ENCODE measurements around the gene CPE. TPM values are rescaled to one million over a fixed set of nuclear protein-coding genes. Genes with fewer than 3 reads are reported as not detected.

CPE gene
- total RNA-seq, 4 donors from 2014 or later, result 7.5 to 29.1 (median 12.3) TPM

- intact Hi-C loops (cut with DNase I; ENCODE audit: low total_unique reads), result no loop called here
- H3K27ac ChIP-seq, result no peak overlapping the region
- no peaks in the 10 kb centered on the region for H3K27me3 ChIP-seq
- in situ Hi-C loops (cut with MboI; ENCODE audit: low pct_ligation_motif_present in 1 of 4, low pct_unique_long_range_greater_than_20kb in 1 of 4, low sequenced_read_pairs in 3 of 4), result no loop called here
- H3K9me3 ChIP-seq, result no peaks in the 10 kb centered on the region
- no peaks in the 10 kb centered on the region for H3K4me1 ChIP-seq
- no peaks in the 10 kb centered on the region for H3K36me3 ChIP-seq
- DNase-seq, result no peak
- TF ChIP-seq CTCF (IDR thresholded peaks at IDR 0.05) (no peak), POLR2AphosphoS5 (IDR thresholded peaks at IDR 0.05) (no peak), EP300 (IDR thresholded peaks at IDR 0.05; ENCODE audit: low read depth) (no peak), POLR2A (IDR thresholded peaks at IDR 0.05) (no peak)
- no peak overlapping the region for H3K4me3 ChIP-seq
Measured at GRCh38 chr4:165519591-165519990, 140.8 kb downstream of the CPE start.

- intact Hi-C loops (cut with DNase I; ENCODE audit: low total_unique reads) (no loop called here), in situ Hi-C loops (cut with MboI; ENCODE audit: low pct_ligation_motif_present in 1 of 4, low pct_unique_long_range_greater_than_20kb in 1 of 4, low sequenced_read_pairs in 3 of 4) (no loop called here)
- H3K27me3 ChIP-seq, result no peaks in the 10 kb centered on the region
- TF ChIP-seq POLR2AphosphoS5 (IDR thresholded peaks at IDR 0.05) (no peak), EP300 (IDR thresholded peaks at IDR 0.05; ENCODE audit: low read depth) (no peak), POLR2A (IDR thresholded peaks at IDR 0.05) (no peak), CTCF (IDR thresholded peaks at IDR 0.05) (no peak)
- 47 to 79% methylated on average over 4 of the region's 4 CpGs for WGBS, 2 donors (ENCODE audit: low coverage in 1 of 2)
- no peaks in the 10 kb centered on the region for H3K9me3 ChIP-seq
- no peak for DNase-seq
- H3K27ac ChIP-seq, result no peak overlapping the region
- no peak overlapping the region for H3K4me3 ChIP-seq
- H3K36me3 ChIP-seq, result no peaks in the 10 kb centered on the region
- no peaks in the 10 kb centered on the region for H3K4me1 ChIP-seq
Measured at GRCh38 chr4:165520086-165520485, 141.3 kb downstream of the CPE start.

GRCh38 chr4:165522050-165522449 lies 143.2 kb downstream of the CPE start:
- no peak for TF ChIP-seq POLR2AphosphoS5 (IDR thresholded peaks at IDR 0.05)
- TF ChIP-seq CTCF (IDR thresholded peaks at IDR 0.05), result no peak
- no peak for TF ChIP-seq EP300 (IDR thresholded peaks at IDR 0.05; ENCODE audit: low read depth)
- no peak for TF ChIP-seq POLR2A (IDR thresholded peaks at IDR 0.05)
- Histone ChIP-seq H3K9me3 (no peaks in the 10 kb centered on the region), H3K27ac (no peak overlapping the region), H3K36me3 (no peaks in the 10 kb centered on the region), H3K4me1 (no peaks in the 10 kb centered on the region), H3K4me3 (no peak overlapping the region), H3K27me3 (no peaks in the 10 kb centered on the region)
- intact Hi-C loops (cut with DNase I; ENCODE audit: low total_unique reads), result no loop called here
- in situ Hi-C loops (cut with MboI; ENCODE audit: low pct_ligation_motif_present in 1 of 4, low pct_unique_long_range_greater_than_20kb in 1 of 4, low sequenced_read_pairs in 3 of 4), result no loop called here
- no peak for DNase-seq
- WGBS, 2 donors (ENCODE audit: low coverage in 1 of 2), result 65 to 83% methylated on average over 1 of the region's 1 CpG

GRCh38 chr4:165524532-165525190 lies 145.9 kb downstream of the CPE start:
- WGBS, 2 donors (ENCODE audit: low coverage in 1 of 2), result 77 to 90% methylated on average over 7 to 9 of the region's 9 CpGs
- Histone ChIP-seq H3K36me3 (no peaks in the 10 kb centered on the region), H3K27ac (no peak overlapping the region), H3K9me3 (no peaks in the 10 kb centered on the region), H3K4me3 (no peak overlapping the region), H3K4me1 (no peaks in the 10 kb centered on the region), H3K27me3 (no peaks in the 10 kb centered on the region)
- no peak for DNase-seq
- in situ Hi-C loops (cut with MboI; ENCODE audit: low pct_ligation_motif_present in 1 of 4, low pct_unique_long_range_greater_than_20kb in 1 of 4, low sequenced_read_pairs in 3 of 4), result loop anchor here in 1 of 4 donors (25.0 kb wide), 1 partner anchor 563 kb away; no protein-coding TSS in a partner anchor
- intact Hi-C loops (cut with DNase I; ENCODE audit: low total_unique reads), result no loop called here
- TF ChIP-seq POLR2A (IDR thresholded peaks at IDR 0.05) (no peak), EP300 (IDR thresholded peaks at IDR 0.05; ENCODE audit: low read depth) (no peak), POLR2AphosphoS5 (IDR thresholded peaks at IDR 0.05) (no peak), CTCF (IDR thresholded peaks at IDR 0.05) (no peak)

Measured in transverse colon (tissue), 4 donors.